GM18870 (cell line): ENCODE data around the gene LRSAM1.

Source experiments
- ATAC-seq: cut with Tn5 transposase; IDR thresholded peaks from one replicate; pipeline ENCODE4 v1.9.1; 2021; ENCODE audit warnings: moderate library complexity; ENCODE audit not compliant: unreplicated experiment

The LRSAM1 gene

DNA sequence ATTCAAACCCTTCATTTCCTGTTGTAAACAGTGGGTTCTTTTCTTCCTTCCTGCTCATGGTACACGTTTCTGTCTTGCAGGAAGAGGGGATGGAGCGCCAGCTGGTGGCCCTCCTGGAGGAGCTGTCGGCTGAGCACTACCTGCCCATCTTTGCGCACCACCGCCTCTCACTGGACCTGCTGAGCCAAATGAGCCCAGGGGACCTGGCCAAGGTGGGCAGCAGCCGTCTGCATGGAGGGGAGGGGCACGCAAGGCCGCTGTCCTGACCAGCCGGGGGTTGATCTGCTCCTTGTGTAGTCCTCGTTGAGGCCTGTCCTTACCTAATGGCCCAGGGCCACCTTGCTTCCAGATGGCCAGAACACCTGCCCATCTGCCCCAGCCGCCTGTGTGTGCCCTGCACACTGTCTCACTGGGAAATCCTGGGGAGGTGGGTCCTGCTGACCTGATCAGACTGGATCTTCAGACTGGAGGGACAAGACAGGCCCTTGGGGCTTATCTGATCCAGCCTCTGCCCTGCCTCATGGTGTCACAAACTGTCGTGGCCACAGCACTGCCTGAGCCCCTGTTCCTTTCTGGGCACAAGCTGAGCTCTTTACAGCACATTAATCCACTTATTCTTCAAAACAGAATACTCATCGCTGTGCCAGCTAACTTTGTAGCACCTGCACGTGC lies 44.7 kb downstream of the LRSAM1 start:
- ATAC-seq, result no peak

DNA sequence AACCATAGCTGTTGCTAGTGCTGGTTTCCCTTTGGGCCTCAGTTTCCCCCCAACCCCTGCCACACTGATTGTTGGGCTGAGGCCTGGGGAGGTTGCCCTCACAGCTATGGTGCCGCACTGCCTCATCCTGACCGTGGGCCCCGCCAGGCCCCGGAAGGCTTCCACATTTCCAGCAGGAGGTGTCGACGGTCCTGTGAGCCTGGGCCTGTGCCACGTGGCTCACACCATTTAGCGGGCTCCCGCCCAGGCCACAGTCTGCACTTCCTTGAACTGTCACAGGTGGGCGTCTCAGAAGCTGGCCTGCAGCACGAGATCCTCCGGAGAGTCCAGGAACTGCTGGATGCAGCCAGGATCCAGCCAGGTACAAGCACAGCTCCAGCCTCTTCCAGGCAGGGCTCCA lies 45.7 kb downstream of the LRSAM1 start:
- ATAC-seq, result no peak

DNA sequence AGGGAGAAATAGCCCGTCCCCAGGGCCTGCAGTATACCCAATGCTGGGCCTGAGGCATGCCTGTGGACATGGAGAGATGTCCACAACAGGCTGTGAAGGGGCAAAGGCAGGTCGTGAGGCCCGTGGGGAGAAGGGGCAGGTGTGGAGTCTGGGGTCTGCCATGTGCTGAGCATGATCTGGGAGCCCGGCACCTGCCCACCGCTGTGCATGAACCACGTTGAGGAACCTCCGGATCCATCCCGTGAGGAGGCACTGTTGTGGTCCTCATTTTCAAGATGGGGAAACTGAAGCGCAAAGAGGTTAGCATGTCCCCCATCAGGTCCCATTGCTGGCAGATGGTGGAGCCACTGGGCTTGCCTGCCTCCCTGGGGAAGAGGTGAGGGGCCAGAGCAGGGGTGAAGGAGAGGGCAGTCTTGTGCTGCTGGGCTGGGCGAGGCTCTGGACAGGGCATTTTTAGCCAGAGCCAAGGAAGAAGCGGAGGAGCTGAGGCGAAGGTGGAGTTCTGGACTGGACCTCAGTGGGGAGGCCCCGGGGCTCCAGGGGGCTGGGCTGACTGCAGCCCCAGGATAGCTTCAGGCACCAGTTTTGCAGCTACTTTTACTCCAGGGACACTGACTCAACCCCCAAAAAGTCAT lies 46.5 kb downstream of the LRSAM1 start:
- ATAC-seq, result no peak

DNA sequence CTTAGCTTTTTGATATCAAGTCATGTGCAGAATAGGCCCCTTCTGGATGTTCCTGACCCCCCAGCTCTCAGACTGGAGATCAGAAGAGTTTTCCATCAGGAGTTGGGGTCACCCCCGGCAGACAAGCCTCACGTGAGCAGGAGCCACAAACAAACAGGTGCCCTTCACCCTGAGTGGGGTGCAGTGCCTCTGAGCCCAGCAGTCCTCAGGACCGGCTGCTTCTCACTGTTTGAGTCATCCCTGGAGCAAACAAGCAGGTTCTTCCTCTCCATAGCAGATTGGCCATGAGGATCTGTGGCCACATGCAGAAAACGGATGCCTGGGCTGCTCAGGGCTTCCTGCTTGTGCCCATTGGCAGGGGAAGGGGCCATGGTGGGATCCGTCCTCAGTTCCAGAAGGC lies 47.0 kb downstream of the LRSAM1 start:
- no peak for ATAC-seq

DNA sequence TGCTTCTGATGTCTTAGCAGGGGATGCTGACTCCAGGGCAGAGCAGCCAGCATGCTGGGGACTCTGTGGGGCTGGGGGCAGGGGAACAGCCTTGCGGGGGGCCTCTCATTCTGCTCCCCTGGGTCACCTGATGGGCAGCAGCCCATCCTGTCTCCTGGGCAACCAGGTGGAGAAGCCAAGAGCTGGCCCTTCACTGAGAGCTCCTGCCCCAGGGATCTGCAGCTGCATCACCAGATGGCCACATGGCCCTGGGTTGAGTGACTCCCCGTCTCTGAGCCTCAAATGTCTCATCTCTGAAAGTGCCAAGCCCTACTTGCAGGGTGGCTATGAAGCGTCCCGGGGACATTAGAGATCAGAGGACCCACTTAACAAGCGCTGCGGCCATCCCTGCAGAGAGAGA lies 49.1 kb downstream of the LRSAM1 start:
- ATAC-seq, result no peak

DNA sequence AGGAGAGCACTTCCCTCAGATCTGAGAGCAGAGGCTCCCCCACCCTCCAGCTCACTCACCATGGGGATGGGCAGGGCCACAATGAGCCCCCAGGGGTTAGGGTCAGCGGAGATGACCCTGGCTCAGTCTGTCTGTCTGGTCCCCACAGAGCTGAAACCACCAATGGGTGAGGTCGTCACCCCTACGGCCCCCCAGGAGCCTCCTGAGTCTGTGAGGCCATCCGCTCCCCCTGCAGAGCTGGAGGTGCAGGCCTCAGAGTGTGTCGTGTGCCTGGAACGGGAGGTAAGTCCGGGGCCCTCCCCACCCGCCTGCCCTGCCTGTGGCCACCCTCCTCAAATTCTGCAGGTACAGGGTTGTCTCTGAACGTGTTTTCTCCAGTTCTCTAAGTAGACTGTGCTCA lies 49.6 kb downstream of the LRSAM1 start:
- no peak for ATAC-seq

DNA sequence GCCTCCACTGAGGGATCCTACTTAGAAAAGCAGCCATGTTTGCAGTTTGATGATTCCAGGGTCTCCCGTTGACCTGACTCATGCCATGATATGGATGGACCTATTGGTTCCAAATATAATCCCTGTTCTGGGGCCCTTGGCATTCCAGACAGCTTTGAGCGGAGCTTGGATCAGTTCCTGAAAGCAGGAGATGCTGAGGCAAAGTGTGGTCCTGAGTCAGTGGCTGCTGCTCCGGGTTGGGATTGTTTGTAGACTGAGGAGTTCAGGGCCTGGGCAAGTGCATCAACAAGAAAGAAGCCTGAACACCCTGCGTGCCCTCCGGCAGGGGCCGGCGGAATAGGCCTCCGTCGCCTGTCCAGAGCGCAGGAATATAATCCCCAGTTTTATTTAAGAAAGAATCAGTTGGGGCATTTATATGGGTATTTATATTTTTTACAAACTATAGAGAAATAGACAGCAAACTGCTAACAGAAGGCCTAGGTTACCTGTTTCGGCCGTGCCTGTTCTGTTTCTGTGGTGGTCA lies 50.6 kb downstream of the LRSAM1 start:
- ATAC-seq, result no peak

DNA sequence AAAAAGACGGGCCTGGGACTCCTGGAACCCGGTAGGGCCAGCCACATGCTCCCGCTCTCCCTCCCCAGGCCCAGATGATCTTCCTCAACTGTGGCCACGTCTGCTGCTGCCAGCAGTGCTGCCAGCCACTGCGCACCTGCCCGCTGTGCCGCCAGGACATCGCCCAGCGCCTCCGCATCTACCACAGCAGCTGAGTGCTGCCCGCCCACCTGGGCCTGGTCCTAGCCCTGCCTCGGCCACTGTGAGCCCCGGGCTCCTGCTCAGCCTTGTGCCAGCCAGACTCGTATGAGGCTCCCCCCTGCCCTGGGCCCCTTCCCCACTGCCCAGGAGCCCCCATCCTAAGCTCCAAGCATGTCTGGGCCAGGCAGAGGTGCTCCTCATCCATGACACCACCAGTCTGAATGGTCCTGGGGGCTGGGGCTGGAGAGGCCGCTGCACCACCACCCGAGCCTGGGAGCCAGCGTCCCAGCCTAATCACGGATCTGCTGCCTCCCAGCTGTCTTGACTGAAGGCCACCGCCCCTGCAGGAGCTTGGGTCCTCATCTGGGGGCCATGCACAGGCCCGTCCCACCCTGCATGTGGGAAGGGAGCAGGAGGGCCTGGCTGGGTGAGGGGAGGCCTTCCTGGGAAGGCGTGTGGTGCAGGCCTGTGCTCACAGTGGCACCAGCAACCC lies 51.5 kb downstream of the LRSAM1 start:
- no peak for ATAC-seq

DNA sequence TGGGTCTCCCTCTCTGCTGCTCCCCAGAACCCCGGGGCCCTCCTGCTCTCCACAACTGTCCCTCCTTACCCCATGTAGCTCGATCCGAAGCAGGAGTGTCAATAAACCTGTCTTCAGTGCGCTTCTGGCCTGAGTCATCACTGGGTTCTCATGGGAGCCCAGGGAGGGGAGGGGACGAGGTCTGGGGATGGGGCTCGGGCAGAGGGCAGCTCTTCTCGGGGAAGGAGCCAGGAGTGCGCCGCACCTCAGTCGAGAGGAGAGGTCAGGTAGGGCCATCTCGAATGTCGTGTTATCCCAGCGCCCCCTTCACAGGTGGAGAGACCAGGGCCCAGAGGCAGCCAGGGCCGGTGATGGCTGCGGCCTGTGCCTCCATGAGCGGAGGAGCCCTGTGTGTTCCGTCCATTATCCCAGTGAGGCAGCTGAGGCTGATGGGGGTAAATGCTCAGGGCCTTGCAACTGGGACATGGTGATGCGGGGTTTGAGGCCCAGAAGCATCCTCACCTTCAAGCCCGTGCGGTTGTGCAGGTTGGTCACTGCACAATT lies 52.1 kb downstream of the LRSAM1 start:
- ATAC-seq, result no peak

DNA sequence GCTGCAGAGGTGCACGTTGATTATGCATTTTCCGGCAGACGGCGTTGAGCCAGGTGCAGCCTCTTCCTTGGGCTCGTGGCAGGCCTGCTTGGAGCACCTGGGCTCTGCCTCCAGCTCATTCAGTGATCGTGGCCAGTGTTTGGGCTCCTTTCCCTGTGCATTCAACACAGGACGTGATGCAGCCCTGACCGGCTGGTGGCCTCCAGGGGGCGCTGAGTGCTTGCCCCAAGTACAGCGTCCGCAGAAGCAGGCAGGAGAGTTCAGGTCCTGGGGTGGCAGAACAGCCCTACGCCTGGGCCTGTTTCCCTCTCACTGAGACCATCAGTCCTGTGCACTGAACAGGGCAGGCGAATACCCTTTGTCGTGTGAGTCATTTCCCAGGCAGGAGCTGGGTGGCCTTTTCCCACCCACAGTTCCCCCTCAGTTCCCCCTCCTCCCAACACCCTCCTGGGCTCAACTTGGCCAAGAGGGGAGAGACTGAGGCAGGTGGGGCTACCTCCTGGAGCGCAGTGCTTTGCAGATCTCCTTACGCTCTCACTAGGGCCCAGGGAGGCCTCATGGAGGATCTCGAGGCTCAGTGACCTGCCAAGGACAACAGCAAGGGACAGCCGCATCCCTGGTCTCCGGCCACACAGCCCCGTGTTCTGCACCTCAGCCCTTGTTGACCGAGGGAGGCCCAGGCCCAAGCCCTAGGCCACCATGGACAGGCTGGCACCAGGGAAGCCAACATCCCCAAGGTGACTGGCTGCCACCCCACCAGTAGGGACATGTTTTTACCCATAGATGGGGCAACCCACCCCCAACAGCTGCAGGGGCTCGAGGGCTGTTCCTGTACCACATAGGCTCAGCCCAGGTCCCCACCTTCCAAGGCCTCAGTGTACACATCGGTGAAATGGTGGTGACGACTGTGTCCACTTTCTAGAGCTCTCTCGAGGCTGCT lies 52.9 kb downstream of the LRSAM1 start:
- no peak for ATAC-seq

DNA sequence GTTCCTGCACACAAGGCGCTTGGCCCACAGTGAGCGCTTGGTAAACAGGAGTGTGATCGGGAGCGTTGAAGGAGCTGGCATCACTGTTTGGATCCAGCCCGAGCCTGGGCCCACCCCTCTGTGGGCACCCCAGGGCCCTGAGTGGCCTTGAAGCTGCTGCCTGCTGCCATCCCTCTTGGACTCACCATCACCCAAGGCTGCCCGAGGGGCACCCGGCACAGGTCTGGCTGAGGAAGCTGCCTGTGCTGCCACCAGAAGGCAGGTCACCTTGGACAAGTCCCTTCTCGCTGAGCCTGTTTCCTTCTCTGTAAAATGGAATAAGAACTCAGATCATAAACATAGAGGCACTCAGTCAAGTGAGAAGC lies 53.6 kb downstream of the LRSAM1 start:
- ATAC-seq, result no peak

DNA sequence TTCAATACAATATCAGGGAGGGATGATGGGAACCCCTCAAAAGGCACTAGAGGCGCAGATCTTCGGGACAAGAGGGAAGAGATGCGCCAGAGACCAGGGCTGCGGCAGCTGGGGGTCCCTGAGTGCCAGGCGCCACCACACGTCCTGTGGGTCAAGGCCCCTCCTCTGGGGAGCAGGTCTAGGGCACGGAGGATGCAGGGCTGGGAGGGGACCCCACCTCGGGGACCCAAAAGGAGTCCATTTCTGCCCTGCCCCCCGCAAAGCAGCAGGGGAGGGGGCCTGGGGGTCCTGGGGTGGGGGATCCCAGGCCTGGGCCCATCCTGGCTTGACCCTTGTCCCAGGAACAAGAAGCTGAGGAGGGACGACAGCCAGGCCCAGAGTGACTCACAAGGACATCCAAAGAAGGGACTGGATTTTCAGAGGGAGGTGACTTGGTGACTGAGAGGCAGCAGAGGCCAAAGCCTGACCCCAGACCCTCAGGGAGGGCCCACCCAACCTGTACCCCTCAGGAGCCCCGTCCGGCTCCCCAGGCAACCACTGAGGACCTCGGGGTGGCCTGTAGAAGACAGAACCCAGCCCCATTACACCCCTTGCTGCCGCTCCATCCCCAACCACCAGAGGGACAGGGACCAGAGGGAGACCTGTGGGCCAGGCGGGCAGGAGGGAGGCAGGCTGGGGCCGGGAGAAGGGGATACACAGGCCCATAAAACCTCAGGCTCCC lies 54.2 kb downstream of the LRSAM1 start:
- ATAC-seq, result no peak

DNA sequence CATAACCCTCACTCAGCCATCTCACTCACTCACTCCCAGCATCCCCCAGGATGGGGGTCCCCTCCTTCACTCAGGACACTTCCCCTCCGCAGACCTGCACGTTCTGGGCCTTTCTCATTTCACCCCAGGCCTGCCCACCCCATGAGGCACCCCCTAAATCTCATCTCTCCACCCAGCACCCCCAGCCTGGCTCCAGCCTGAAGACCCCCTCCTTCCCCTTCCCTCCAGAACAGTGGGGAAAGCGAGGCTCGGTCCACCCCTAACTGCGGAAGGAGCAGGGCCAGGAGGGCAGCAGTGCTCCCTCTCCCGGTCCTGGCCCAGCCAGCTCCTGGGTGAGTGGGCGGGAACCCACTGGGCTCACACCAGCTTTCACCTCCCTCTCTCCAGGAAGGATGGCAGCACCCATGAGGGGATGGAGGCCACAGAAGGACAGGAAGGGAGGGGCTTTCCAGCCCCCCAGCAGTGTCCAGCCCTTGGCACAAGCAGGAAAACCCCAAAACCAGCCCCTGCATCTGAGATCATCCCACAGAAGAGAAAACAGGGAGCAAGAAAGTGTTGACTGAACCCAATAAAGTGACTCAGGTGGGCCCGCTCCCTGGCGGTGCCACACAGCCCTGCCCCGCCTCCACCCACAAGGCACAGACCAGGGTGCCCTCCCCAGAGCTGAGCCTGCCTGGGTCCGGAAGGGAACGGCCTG lies 55.0 kb downstream of the LRSAM1 start:
- no peak for ATAC-seq

DNA sequence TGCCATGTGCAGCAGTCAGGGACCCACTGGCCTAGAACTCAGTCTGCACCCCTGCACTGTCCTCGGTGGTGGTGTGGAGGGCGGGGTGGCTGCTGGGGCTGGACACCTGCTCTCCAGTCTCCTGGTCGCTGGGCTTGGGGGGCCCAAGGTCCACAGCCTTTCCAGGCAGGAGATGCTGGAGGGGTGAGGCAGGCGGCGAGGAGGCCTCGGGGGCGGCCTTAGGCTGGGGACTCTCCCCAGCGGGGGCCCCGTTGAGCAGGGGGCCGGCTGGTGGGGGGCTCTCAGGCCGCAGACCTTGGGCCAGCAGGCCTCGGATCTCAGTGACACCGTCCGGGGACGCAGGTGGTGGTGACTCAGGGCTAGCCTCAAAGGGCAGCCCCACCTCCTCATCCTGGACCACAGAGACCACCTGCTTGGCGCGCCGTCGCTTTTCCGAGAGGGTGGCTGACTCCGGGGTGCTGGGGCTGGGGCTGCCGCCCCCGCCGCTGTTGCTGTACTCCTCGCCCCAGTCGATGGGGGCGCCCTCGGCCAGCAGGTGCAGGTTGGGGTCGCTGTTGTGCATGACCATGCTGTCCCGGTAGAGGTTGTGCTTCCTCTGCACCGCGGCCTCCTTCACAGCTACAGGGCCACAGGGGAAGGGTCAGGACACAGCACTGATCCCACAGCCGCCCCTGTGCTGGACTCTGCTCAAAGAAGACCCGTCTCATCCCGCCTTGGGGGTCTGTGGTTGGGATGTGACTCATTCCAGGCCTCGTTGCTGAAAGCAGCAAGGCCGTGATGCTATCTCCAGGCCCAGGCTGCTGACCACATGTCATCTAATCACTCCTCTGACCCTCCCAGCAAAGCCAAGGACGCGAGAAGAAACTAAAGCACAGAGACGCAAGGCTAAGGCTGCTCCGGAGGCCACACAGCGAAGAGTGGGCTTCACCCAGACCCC lies 55.8 kb downstream of the LRSAM1 start:
- ATAC-seq, result no peak

DNA sequence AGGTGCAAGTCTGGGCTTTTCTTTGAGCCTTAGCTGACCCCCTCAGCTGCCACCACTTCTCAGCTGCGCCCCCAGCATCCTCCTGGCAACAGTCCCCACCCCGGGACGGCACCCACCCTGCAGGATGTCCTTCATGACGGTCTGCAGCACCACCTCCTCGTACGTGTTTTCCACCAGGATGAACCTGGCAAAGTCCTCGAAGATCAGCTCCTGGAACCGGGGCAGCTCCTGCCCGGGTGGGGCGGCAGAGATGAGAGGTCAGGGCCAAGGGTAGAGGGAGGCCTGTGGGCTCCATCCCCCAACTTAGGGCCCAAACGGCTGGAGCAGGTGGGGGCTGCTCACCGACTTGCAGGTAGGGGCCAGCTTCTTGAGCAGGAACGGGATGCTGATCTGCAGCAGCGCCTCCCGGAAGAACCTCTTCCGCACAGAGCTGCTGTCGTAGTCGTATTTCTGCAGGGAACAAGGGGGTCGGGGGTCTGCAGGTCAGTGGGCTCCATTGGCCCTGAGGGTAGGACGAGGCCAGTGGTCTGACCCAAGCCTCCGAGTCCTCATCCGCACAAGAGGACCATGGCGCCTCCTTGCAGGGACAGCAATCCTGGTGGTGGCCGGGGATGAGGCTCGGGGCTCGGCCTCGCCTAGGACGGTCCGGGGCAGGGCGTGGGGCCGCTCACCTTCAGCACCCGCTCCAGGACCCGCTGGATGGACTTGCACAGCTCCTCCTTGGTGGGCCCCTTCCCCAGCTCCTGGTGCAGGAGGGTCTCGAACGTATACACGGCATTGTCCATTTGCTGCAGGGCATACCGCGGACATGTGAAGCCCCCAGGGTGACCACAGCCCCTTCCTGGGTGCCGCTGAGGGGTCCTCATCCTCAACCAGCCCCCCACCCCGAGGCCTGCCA lies 56.7 kb downstream of the LRSAM1 start:
- ATAC-seq, result no peak

DNA sequence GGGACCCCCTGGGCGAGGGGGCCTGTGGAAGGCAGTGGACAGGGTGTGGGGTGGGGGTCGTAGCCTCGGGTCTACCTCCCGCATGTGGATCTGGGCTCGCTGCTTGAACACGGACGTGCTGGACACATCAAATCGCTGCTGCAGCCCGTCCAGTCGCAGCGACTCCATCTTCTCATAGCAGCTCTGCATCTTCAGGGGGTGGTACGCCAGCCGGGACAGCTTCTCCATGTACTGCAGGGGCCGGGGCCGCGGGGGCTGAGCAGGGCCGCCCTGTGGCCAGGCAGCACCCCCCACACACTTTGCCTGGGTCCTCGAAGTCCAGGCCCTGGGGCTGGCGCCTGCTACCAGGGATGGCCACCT lies 57.6 kb downstream of the LRSAM1 start:
- ATAC-seq, result no peak

DNA sequence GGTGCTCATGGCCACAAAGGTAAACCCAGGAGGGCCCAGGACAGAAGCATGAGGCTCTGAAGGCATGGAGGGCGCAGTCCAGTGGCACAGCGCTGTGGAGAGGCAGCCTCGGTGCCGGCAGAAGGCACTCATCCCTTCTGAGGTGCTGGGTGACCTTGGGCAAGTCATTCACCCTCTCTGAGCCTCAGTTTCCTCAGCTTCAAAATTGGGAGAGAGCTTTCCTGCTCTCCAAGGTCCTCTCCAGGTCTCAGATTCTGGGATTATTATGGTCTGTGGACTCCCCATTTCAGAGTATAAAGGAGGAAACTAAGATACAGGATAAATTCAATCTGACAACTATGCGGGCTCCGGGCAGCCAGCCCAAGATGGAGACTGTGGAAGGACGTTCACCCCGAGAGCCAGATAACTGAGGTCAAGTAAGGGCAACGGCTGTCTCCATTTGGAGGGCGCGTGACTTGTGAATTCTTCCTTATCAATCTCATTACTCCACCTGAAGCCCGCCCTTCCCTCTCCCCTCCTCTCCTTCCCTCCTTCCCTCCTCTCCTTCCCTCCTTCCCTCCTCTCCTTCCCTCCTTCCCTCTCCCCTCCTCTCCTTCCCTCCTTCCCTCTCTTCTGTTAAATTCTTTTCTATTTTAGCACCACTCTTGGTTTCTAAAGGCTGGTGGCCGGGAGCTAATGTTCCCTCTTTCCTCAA lies 58.1 kb downstream of the LRSAM1 start:
- ATAC-seq, result no peak
